GM12878 (cell line): ENCODE measurements around the gene KCNC4. TPM values are rescaled to one million over a fixed set of nuclear protein-coding genes. Genes with fewer than 3 reads are reported as not detected.

Experiments
- ATAC-seq: fragments of 200-7000 bp; cut with Tn5 transposase; 3 replicates; pipeline ENCODE4 v1.9.1; 2020; ENCODE audit warnings: mild to moderate bottlenecking, moderate library complexity
- BruUV-seq: library from RNA; stranded (reverse); fragments of 400-500 nt; replicated peaks from 2 replicates; lab custom pipeline; 2021; lab: Mats Ljungman, UMichigan
- CTCF ChIA-PET: fragments of 300-600 bp; sonication (Branson Sonifier 250); formaldehyde crosslinking; extraction: SDS; loops from one replicate; lab custom pipeline; 2021; ENCODE audit warnings: inconsistent platforms; lab: Yijun Ruan, JAX
- POLR2A ChIA-PET: fragments of 350-600 bp; formaldehyde crosslinking; extraction: SDS; loops from one replicate; lab custom pipeline; 2021; ENCODE audit warnings: inconsistent platforms; lab: Charles Lee
- RAD21 ChIA-PET: fragments of 300-600 bp; sonication (Branson Sonifier 250); formaldehyde crosslinking; loops from one replicate; lab custom pipeline; 2023; ENCODE audit warnings: antibody characterized with exemption; ENCODE audit not compliant: unreplicated experiment; lab: Charles Lee
- SMC1A ChIA-PET: fragments of 300-600 bp; sonication (Branson Sonifier 250); formaldehyde crosslinking; loops from one replicate; lab custom pipeline; 2023; ENCODE audit not compliant: unreplicated experiment, uncharacterized antibody; lab: Charles Lee
- DNase-seq: peaks from one replicate; pipeline ENCODE4 v3.0.0-alpha.2; 2011; ENCODE audit warnings: low read depth, low spot score
- FAIRE-seq: peaks from 3 replicates; lab custom pipeline; 2011; peaks lifted over from hg19 to GRCh38; lab: Jason Lieb, UNC
- H2AFZ ChIP-seq: 2 replicates; pipeline ENCODE4 v1.6.0; 2011; ENCODE audit warnings: low read depth, low read length, control low read depth; ENCODE audit not compliant: control insufficient read depth
- H3K27ac ChIP-seq: 2 replicates; pipeline ENCODE4 v1.5.1; 2011; ENCODE audit warnings: control low read depth; ENCODE audit not compliant: control insufficient read depth, insufficient read depth
- H3K27me3 ChIP-seq, 2 experiments: replicated peaks in 1 of 2; 2 replicates each; pipeline versions ENCODE4 v1.6.0 to v1.6.1; 2011; ENCODE audit warnings: low read length in 1 of 2; ENCODE audit not compliant: control insufficient read depth in 2 of 2, insufficient read depth in 2 of 2
- H3K36me3 ChIP-seq, 2 experiments: 2 replicates each; pipeline ENCODE4 v1.5.1; 2011; ENCODE audit warnings: low read length in 1 of 2; ENCODE audit not compliant: control insufficient read depth in 2 of 2, insufficient read depth in 2 of 2
- H3K4me1 ChIP-seq: 2 replicates; pipeline ENCODE4 v1.6.1; 2011; ENCODE audit warnings: mild to moderate bottlenecking, low read length, moderate library complexity, mixed read lengths; ENCODE audit not compliant: control insufficient read depth, insufficient read depth
- H3K4me2 ChIP-seq: 2 replicates; pipeline ENCODE4 v1.6.0; 2011; ENCODE audit warnings: control low read depth; ENCODE audit not compliant: control insufficient read depth, insufficient read depth
- H3K4me3 ChIP-seq: fragments of 200-600 bp; sonication (generic); 2 replicates; pipeline ENCODE4 v1.5.1; 2016
- H3K79me2 ChIP-seq: 2 replicates; pipeline ENCODE4 v1.6.0; 2011; ENCODE audit warnings: low read length; ENCODE audit not compliant: control insufficient read depth, insufficient read depth
- H3K9ac ChIP-seq: 2 replicates; pipeline ENCODE4 v1.8.0; 2011; ENCODE audit warnings: low read length, control low read depth, mixed read lengths; ENCODE audit not compliant: control insufficient read depth, insufficient read depth
- H3K9me3 ChIP-seq: replicated peaks from 3 replicates; pipeline ENCODE4 v1.5.1; 2011; ENCODE audit warnings: mild to moderate bottlenecking, low read length; ENCODE audit not compliant: control insufficient read depth, insufficient read depth
- H4K20me1 ChIP-seq: 2 replicates; pipeline ENCODE4 v1.6.0; 2011; ENCODE audit not compliant: control insufficient read depth, insufficient read depth
- ASH2L ChIP-seq: fragments of 300-600, 200-600 bp; sonication (generic); IDR thresholded peaks from 2 replicates; pipeline ENCODE4 v1.6.1; 2017; ENCODE audit warnings: low read depth, mild to moderate bottlenecking, borderline replicate concordance
- EZH2 ChIP-seq: IDR thresholded peaks from 2 replicates; pipeline ENCODE4 v1.6.1; 2012; ENCODE audit warnings: low read depth, mild to moderate bottlenecking, control low read depth, inconsistent platforms, low read length, borderline replicate concordance; ENCODE audit not compliant: control insufficient read depth
- NFIC ChIP-seq: IDR thresholded peaks from 2 replicates; pipeline ENCODE4 v1.6.1; 2012; ENCODE audit warnings: low read depth, mild to moderate bottlenecking, inconsistent platforms, low read length, moderate library complexity
- PAX8 ChIP-seq: fragments of 450-650 bp; IDR thresholded peaks from 2 replicates; pipeline ENCODE4 v1.6.1; 2017; ENCODE audit warnings: mild to moderate bottlenecking, moderate library complexity
- WGBS: methylation state at CpG from one replicate; pipeline ENCODE4 v1.1.6; 2016; ENCODE audit warnings: low lambda C conversion rate; ENCODE audit not compliant: insufficient replicate concordance, insufficient coverage; ENCODE audit errors: missing lambda C conversion rate; 5-methylcytosine and 5-hydroxymethylcytosine counted together
- in situ Hi-C: fragments of 300-500 bp; cut with MboI; formaldehyde crosslinking; loops from 9 replicates; pipeline ENCODE4 v1.14.3; 2018; ENCODE audit warnings: mixed read lengths
- intact Hi-C: fragments of 100-400 bp; cut with micrococcal nuclease; formaldehyde crosslinking; loops from one replicate; pipeline ENCODE4 v1.14.2; 2022; ENCODE audit not compliant: unreplicated experiment
- polyA plus RNA-seq, 11 experiments: library from polyadenylated mRNA; depleted of rRNA in 4 of 11; unstranded in 6 of 11; stranded (reverse) in 5 of 11; fragments of >200 nt; fragmentation: Nextera tagmentation in 4 of 11; fragmentation: Illumina TruSeq in 1 of 11; extraction: Ambion mirVana in 4 of 11; extraction: Trizol in 1 of 11; gene quantifications; 1 replicate in 1 of 11; 2 replicates in 10 of 11; pipeline versions ENCODE4 v1.2.1 to v1.2.3, GENCODE V29; 2011 to 2016; ENCODE audit warnings: inconsistent platforms in 2 of 11, missing spikeins in 2 of 11, low read depth in 1 of 11
- total RNA-seq, 4 experiments: library from RNA; depleted of rRNA in 3 of 4; stranded (reverse); fragments of >200 nt in 3 of 4; fragmentation: Illumina TruSeq in 1 of 4; extraction: Trizol in 1 of 4; gene quantifications; 2 replicates each; pipeline versions ENCODE4 v1.2.1 to v1.2.3, GENCODE V29; 2013 to 2021
- TF ChIP-seq, protein P1 (sequence below): fragments of 450-650 bp; IDR thresholded peaks from 2 replicates; pipeline ENCODE4 v1.6.1; 2017; ENCODE audit warnings: mild to moderate bottlenecking
- TF ChIP-seq, protein P2 (sequence below): fragments of 450-650 bp; IDR thresholded peaks from 2 replicates; pipeline ENCODE4 v1.6.1; 2017; ENCODE audit warnings: mild to moderate bottlenecking, moderate library complexity

Gene KCNC4
- total and polyA plus RNA-seq, 10 of the 15 experiments (the other 5 are each of a cell fraction or from before 2014, with no cell fraction given) = 0.06 to 1.7 (median 0.36) TPM

DNA sequence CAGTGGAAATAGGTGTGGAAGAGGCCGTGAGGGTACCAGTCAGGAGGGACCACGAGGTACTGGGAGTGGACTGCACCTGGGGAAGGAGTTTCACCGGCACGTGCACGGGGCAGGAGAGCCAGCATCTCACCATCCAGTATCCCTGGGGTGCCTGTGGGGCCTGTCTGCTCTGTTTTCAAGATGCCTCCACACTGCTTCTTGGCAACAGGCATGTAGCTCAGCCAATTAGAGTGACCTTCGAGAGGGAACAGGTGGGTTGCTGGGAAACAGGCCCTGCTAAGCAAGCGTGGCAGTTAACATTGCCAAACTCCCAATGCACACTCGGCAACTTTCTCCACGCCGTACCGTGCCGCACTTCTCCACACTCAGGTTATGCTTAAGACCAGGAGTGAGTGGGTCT, 17.7 kb downstream of the KCNC4 start (continued):
- TF ChIP-seq, protein P1, sequence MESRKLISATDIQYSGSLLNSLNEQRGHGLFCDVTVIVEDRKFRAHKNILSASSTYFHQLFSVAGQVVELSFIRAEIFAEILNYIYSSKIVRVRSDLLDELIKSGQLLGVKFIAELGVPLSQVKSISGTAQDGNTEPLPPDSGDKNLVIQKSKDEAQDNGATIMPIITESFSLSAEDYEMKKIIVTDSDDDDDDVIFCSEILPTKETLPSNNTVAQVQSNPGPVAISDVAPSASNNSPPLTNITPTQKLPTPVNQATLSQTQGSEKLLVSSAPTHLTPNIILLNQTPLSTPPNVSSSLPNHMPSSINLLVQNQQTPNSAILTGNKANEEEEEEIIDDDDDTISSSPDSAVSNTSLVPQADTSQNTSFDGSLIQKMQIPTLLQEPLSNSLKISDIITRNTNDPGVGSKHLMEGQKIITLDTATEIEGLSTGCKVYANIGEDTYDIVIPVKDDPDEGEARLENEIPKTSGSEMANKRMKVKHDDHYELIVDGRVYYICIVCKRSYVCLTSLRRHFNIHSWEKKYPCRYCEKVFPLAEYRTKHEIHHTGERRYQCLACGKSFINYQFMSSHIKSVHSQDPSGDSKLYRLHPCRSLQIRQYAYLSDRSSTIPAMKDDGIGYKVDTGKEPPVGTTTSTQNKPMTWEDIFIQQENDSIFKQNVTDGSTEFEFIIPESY = no peak

DNA sequence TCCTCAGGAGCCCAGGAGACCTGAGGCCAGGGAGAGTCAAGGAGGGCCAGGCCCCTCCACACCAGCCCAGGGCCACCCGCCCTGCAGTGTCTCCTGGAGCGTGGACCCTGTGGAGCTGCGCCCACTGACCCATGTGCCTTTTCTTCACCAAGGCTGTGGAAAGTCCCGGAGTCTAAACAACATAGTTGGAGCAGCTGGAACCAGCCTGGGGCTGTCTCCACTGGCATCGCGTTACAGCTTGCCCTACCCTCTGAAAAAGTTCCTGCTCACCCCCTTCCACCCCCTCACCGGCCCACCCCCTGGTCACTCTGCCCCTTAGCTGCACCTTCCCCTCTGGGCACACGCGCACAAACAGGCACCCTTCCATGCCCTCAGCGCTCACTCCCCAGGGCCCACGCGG, 18.3 kb downstream of the KCNC4 start:
- Histone ChIP-seq H3K9ac (no peak overlapping the region), H3K79me2 (no peaks in the 10 kb centered on the region), H3K4me2 (no peak overlapping the region), H3K27ac (no peak overlapping the region), H3K9me3 (no peaks in the 10 kb centered on the region), H3K36me3 (no peaks in the 10 kb centered on the region), H3K4me1 (no peaks in the 10 kb centered on the region), H3K4me3 (no peak overlapping the region)
- POLR2A ChIA-PET = interaction anchor here (1.1 kb wide), 1 partner anchor 61 kb away, joined by 5 read pairs; no protein-coding TSS in a partner anchor
- SMC1A ChIA-PET = interaction anchor here (1.1 to 1.8 kb wide), 2 partner anchors 13 to 84 kb away, joined by 3 to 5 read pairs; no protein-coding TSS in a partner anchor
- 77% methylated on average over 8 of the region's 12 CpGs for WGBS
- CTCF ChIA-PET = no interaction called here
- RAD21 ChIA-PET = interaction anchor here (1.2 kb wide), 1 partner anchor 232 kb away, joined by 3 read pairs; no protein-coding TSS in a partner anchor
- no TSS peak for BruUV-seq
- FAIRE-seq = no peak
- no peak for TF ChIP-seq PAX8
- TF ChIP-seq EZH2 = no peak
- TF ChIP-seq, protein P2, sequence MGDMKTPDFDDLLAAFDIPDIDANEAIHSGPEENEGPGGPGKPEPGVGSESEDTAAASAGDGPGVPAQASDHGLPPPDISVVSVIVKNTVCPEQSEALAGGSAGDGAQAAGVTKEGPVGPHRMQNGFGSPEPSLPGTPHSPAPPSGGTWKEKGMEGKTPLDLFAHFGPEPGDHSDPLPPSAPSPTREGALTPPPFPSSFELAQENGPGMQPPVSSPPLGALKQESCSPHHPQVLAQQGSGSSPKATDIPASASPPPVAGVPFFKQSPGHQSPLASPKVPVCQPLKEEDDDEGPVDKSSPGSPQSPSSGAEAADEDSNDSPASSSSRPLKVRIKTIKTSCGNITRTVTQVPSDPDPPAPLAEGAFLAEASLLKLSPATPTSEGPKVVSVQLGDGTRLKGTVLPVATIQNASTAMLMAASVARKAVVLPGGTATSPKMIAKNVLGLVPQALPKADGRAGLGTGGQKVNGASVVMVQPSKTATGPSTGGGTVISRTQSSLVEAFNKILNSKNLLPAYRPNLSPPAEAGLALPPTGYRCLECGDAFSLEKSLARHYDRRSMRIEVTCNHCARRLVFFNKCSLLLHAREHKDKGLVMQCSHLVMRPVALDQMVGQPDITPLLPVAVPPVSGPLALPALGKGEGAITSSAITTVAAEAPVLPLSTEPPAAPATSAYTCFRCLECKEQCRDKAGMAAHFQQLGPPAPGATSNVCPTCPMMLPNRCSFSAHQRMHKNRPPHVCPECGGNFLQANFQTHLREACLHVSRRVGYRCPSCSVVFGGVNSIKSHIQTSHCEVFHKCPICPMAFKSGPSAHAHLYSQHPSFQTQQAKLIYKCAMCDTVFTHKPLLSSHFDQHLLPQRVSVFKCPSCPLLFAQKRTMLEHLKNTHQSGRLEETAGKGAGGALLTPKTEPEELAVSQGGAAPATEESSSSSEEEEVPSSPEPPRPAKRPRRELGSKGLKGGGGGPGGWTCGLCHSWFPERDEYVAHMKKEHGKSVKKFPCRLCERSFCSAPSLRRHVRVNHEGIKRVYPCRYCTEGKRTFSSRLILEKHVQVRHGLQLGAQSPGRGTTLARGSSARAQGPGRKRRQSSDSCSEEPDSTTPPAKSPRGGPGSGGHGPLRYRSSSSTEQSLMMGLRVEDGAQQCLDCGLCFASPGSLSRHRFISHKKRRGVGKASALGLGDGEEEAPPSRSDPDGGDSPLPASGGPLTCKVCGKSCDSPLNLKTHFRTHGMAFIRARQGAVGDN = no peak
- TF ChIP-seq NFIC = no peak
- no peak for TF ChIP-seq ASH2L
- TF ChIP-seq, all 136 proteins: peak for 0
- DNase-seq (no peak), ATAC-seq (no peak)
- Histone ChIP-seq H3K27me3 (no peaks in the 10 kb centered on the region), H4K20me1 (no peaks in the 10 kb centered on the region), H2AFZ (no peak overlapping the region)
- in situ Hi-C loops (no loop called here), intact Hi-C loops (no loop called here)
